A549 (cell line): ENCODE measurements around the gene CITED4. TPM values are rescaled to one million over a fixed set of nuclear protein-coding genes. Genes with fewer than 3 reads are reported as not detected.

Experiments
- ATAC-seq, 2 experiments: fragments of 200-7000 bp in 1 of 2; fragments of >200 bp in 1 of 2; cut with Nextera tagmentation in 1 of 2; cut with Tn5 transposase in 1 of 2; 3 replicates each; pipeline versions ENCODE4 v1.8.0 to v1.9.1; 2018 to 2020; ENCODE audit warnings: mild to moderate bottlenecking in 1 of 2, moderate library complexity in 1 of 2
- CTCF ChIA-PET: fragments of 300-600 bp; sonication (Branson Sonifier 250); formaldehyde crosslinking; extraction: SDS; loops from one replicate; lab custom pipeline; 2021; ENCODE audit warnings: antibody characterized with exemption, inconsistent platforms; lab: Yijun Ruan, JAX
- POLR2A ChIA-PET: fragments of 350-600 bp; formaldehyde crosslinking; extraction: SDS; loops from one replicate; lab custom pipeline; 2021; ENCODE audit warnings: antibody characterized with exemption, inconsistent platforms; lab: Yijun Ruan, JAX
- DNase-seq, 2 experiments: peaks; one replicate each; pipeline versions ENCODE4 v3.0.0 to v3.0.0-alpha.2; 2011 to 2016; ENCODE audit warnings: low read depth in 1 of 2, low spot score in 1 of 2
- FAIRE-seq: peaks from 2 replicates; lab custom pipeline; 2011; peaks lifted over from hg19 to GRCh38; lab: Jason Lieb, UNC
- H3K27ac ChIP-seq, 2 experiments: fragments of >200 bp; sonication (Bioruptor Twin); formaldehyde crosslinking; 3 replicates each; pipeline ENCODE4 v1.5.1; 2016 to 2017
- H3K4me1 ChIP-seq: fragments of >200 bp; sonication (Bioruptor Twin); formaldehyde crosslinking; 3 replicates; pipeline ENCODE4 v1.6.1; 2016
- H3K4me2 ChIP-seq: fragments of >200 bp; sonication (Bioruptor Twin); formaldehyde crosslinking; 3 replicates; pipeline ENCODE4 v1.6.1; 2016
- H3K4me3 ChIP-seq: fragments of >200 bp; sonication (Bioruptor Twin); formaldehyde crosslinking; 3 replicates; pipeline ENCODE4 v1.5.1; 2016
- H3K9me3 ChIP-seq: fragments of >200 bp; sonication (Bioruptor Twin); formaldehyde crosslinking; 3 replicates; pipeline ENCODE4 v1.6.1; 2016
- CEBPB ChIP-seq, 2 experiments: fragments of >200 bp in 1 of 2; sonication (Bioruptor Twin) in 1 of 2; formaldehyde crosslinking in 1 of 2; IDR thresholded peaks; 2 replicates each; pipeline ENCODE4 v1.6.1; 2012 to 2016
- CHD2 ChIP-seq: fragments of 150-350 bp; IDR thresholded peaks from 2 replicates; pipeline ENCODE4 v1.6.1; 2014; ENCODE audit warnings: low read length; ENCODE audit not compliant: partially characterized antibody
- CHD4 ChIP-seq: fragments of 200-600 bp; sonication (generic); IDR thresholded peaks from 2 replicates; pipeline ENCODE4 v1.6.1; 2016; ENCODE audit warnings: antibody characterized with exemption, mild to moderate bottlenecking, borderline replicate concordance
- EHMT2 ChIP-seq: fragments of 200-600 bp; sonication (generic); IDR thresholded peaks from 2 replicates; pipeline ENCODE4 v1.6.1; 2016; ENCODE audit warnings: antibody characterized with exemption, low read depth, mild to moderate bottlenecking, moderate library complexity
- ELK1 ChIP-seq: fragments of 150-350 bp; IDR thresholded peaks from 2 replicates; pipeline ENCODE4 v1.6.1; 2014; ENCODE audit warnings: low read depth, mild to moderate bottlenecking, low read length
- ESRRA ChIP-seq: fragments of 150-350 bp; IDR thresholded peaks from 2 replicates; pipeline ENCODE4 v1.6.1; 2014; ENCODE audit warnings: mild to moderate bottlenecking, low read length, borderline replicate concordance
- FOSB ChIP-seq: fragments of 250-450 bp; sonication (Bioruptor Pico); IDR thresholded peaks from 2 replicates; pipeline ENCODE4 v1.5.0; 2020; ENCODE audit warnings: mild to moderate bottlenecking, moderate library complexity
- FOSL2 ChIP-seq, 2 experiments: fragments of 450-650 bp in 1 of 2; fragments of >200 bp in 1 of 2; sonication (Bioruptor Twin) in 1 of 2; formaldehyde crosslinking; IDR thresholded peaks; 2 replicates each; pipeline versions ENCODE4 v1.5.0 to v1.6.1; 2016 to 2020; ENCODE audit warnings: mild to moderate bottlenecking in 1 of 2, moderate library complexity in 1 of 2
- GATA3 ChIP-seq: IDR thresholded peaks from 2 replicates; pipeline ENCODE4 v1.6.1; 2012; ENCODE audit warnings: borderline replicate concordance
- HDAC2 ChIP-seq: fragments of 200-600 bp; sonication (generic); IDR thresholded peaks from 2 replicates; pipeline ENCODE4 v1.6.1; 2016
- HOXB5 ChIP-seq: fragments of 250-450 bp; sonication (Bioruptor Pico); IDR thresholded peaks from 2 replicates; pipeline ENCODE4 v1.5.0; 2020; ENCODE audit warnings: mild to moderate bottlenecking, moderate library complexity
- JUN ChIP-seq, 2 experiments: fragments of >200 bp; sonication (Bioruptor Twin); formaldehyde crosslinking; IDR thresholded peaks; 2 replicates in 1 of 2; 3 replicates in 1 of 2; pipeline ENCODE4 v1.6.1; 2016 to 2017
- JUNB ChIP-seq: fragments of >200 bp; sonication (Bioruptor Twin); formaldehyde crosslinking; IDR thresholded peaks from 2 replicates; pipeline ENCODE4 v1.6.1; 2016
- KDM5A ChIP-seq: fragments of 200-600 bp; sonication (generic); IDR thresholded peaks from 2 replicates; pipeline ENCODE4 v1.6.1; 2016; ENCODE audit warnings: antibody characterized with exemption, mild to moderate bottlenecking
- MAFK ChIP-seq: fragments of 450-650 bp; IDR thresholded peaks from 2 replicates; pipeline ENCODE4 v1.6.1; 2014; ENCODE audit not compliant: partially characterized antibody
- MAX ChIP-seq: IDR thresholded peaks from 2 replicates; pipeline ENCODE4 v1.6.1; 2012
- NFE2L2 ChIP-seq: fragments of 150-350 bp; conservative IDR thresholded peaks from 2 replicates; pipeline ENCODE4 v1.6.1; 2014; ENCODE audit warnings: low read length
- PBX3 ChIP-seq: IDR thresholded peaks from 2 replicates; pipeline ENCODE4 v1.6.1; 2012
- POLR2A ChIP-seq: IDR thresholded peaks from 2 replicates; pipeline ENCODE4 v1.6.1; 2012; ENCODE audit warnings: mild to moderate bottlenecking, low read length
- POLR2AphosphoS2 ChIP-seq: conservative IDR thresholded peaks from 2 replicates; pipeline ENCODE4 v1.6.1; 2012; ENCODE audit warnings: low read length, improper control_type of control experiment, inconsistent platforms
- RAD21 ChIP-seq, 2 experiments: fragments of >200 bp in 1 of 2; sonication (Bioruptor Twin) in 1 of 2; formaldehyde crosslinking in 1 of 2; IDR thresholded peaks in 1 of 2; conservative IDR thresholded peaks in 1 of 2; 2 replicates in 1 of 2; 3 replicates in 1 of 2; pipeline ENCODE4 v1.6.1; 2012 to 2018; ENCODE audit warnings: inconsistent platforms in 1 of 2
- RARB ChIP-seq: fragments of 250-450 bp; sonication (Bioruptor Pico); IDR thresholded peaks from 2 replicates; pipeline ENCODE4 v1.8.0; 2021; ENCODE audit warnings: mild to moderate bottlenecking, moderate library complexity
- REST ChIP-seq: fragments of 200-600 bp; sonication (generic); IDR thresholded peaks from 2 replicates; pipeline ENCODE4 v1.6.1; 2016; ENCODE audit warnings: antibody characterized with exemption, mild to moderate bottlenecking, moderate library complexity
- TFCP2L1 ChIP-seq: fragments of 250-450 bp; sonication (Bioruptor Pico); IDR thresholded peaks from 2 replicates; pipeline ENCODE4 v1.5.0; 2021; ENCODE audit warnings: mild to moderate bottlenecking
- TP53 ChIP-seq: fragments of 250-450 bp; sonication (Bioruptor Pico); IDR thresholded peaks from 2 replicates; pipeline ENCODE4 v1.5.0; 2021; ENCODE audit warnings: mild to moderate bottlenecking, moderate library complexity
- ZC3H11A ChIP-seq: fragments of 450-650 bp; IDR thresholded peaks from 2 replicates; pipeline ENCODE4 v1.6.1; 2014; ENCODE audit warnings: antibody characterized with exemption, mild to moderate bottlenecking
- ZFP36 ChIP-seq: fragments of 450-650 bp; IDR thresholded peaks from 2 replicates; pipeline ENCODE4 v1.6.1; 2014; ENCODE audit warnings: borderline replicate concordance; ENCODE audit not compliant: partially characterized antibody
- ZSCAN20 ChIP-seq: fragments of 250-450 bp; sonication (Bioruptor Pico); IDR thresholded peaks from 2 replicates; pipeline ENCODE4 v1.8.0; 2022; ENCODE audit warnings: mild to moderate bottlenecking, moderate library complexity
- WGBS: methylation state at CpG from one replicate; pipeline ENCODE4 v1.1.6; 2017; ENCODE audit errors: missing lambda C conversion rate; 5-methylcytosine and 5-hydroxymethylcytosine counted together
- polyA plus RNA-seq, 4 experiments: library from polyadenylated mRNA; depleted of rRNA in 3 of 4; stranded (reverse); fragments of >200 nt; fragmentation: RNase III in 1 of 4; extraction: RNeasy Plus Mini Kit Qiagen cat#74134 plus additional on column Dnase treatment in 1 of 4; gene quantifications; 2 replicates in 3 of 4; 3 replicates in 1 of 4; pipeline ENCODE4 v1.2.3, GENCODE V29; 2011 to 2017
- TF ChIP-seq, protein P1 (sequence below): fragments of 450-650 bp; IDR thresholded peaks from 2 replicates; pipeline ENCODE4 v1.6.1; 2014; ENCODE audit warnings: antibody characterized with exemption

Gene CITED4
- polyA plus RNA-seq, 2 of the 4 experiments (the other 2 are of a cell fraction) = 7.1 to 32.2 TPM

DNA sequence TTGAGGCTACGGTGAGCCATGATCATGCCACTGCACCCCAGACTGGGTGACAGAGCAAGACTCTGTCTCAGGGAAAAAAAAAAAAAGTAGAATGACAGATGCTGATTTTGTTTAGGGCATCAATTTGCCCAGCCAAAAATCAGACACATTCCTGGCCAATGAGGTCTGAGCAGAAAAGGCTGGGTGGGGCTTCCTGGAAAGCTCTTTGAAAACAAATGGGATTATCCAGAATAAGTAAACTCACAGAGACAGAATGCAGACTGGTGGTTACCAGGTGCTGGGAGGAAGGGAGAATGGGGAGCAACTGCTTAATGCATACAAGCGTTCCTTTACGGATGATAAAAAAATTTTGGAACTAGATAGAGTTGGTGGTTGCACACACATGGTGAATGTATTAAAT, 10.1 kb upstream of the CITED4 start (continued):
- TF ChIP-seq PBX3 = no peak

DNA sequence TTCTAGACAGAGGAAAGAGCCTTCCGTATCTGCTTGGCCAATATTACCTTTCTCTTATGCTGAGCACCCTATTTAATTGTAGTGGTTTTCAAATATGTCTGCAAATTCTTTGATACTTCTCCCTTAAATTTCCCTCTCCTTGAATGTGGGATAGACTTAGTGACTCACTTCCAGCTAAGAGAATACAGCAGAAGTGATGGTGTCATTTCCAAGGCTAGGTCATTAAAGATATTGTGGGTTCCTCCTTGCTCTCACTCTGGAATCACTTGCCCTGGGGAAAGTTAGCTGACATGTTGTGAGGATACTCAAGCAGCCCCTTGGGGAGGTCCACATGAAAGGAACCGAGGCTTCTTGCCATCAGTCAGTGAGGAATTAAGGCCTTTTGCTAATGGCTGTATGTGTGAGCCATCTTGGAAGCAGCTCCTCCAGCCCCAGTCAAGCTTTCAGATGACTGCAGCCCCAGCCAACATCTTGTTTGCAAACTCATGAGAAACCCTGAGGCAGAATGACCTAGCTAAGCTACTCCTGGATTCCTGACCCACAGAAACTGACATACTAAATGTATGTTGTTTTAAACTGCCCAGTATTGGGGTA, 8.1 kb upstream of the CITED4 start:
- ChIA-PET POLR2A (no interaction called here), CTCF (interaction anchor here (1.2 to 22.4 kb wide), 2 partner anchors 75 to 134 kb away, joined by 3 to 602 read pairs; no protein-coding TSS in a partner anchor)
- FAIRE-seq (no peak), DNase-seq (no peak), ATAC-seq (no peak)
- no peak for TF ChIP-seq TP53 (CRISPR knock-in tag)
- no peak for TF ChIP-seq FOSB (CRISPR knock-in tag)
- no peak for TF ChIP-seq HDAC2
- no peak for TF ChIP-seq ZC3H11A
- no peak for TF ChIP-seq HOXB5 (CRISPR knock-in tag)
- no peak for TF ChIP-seq CHD2
- TF ChIP-seq ESRRA = no peak
- TF ChIP-seq ELK1 = no peak
- TF ChIP-seq CHD4 = no peak
- no peak for TF ChIP-seq TFCP2L1 (CRISPR knock-in tag)
- TF ChIP-seq MAFK = no peak
- H3K4me3 ChIP-seq = no peak overlapping the region
- H3K27ac ChIP-seq = peak overlapping the region; percentile 87 to 93; a peak in 4 of 6 replicates
- no peak overlapping the region for H3K4me2 ChIP-seq
- peaks cover 7% of the 10 kb centered on the region; the same call in 1 of the 3 replicates for H3K9me3 ChIP-seq
- 77% methylated on average over 2 of the region's 2 CpGs for WGBS
- H3K4me1 ChIP-seq = peaks cover 54% of the 10 kb centered on the region

DNA sequence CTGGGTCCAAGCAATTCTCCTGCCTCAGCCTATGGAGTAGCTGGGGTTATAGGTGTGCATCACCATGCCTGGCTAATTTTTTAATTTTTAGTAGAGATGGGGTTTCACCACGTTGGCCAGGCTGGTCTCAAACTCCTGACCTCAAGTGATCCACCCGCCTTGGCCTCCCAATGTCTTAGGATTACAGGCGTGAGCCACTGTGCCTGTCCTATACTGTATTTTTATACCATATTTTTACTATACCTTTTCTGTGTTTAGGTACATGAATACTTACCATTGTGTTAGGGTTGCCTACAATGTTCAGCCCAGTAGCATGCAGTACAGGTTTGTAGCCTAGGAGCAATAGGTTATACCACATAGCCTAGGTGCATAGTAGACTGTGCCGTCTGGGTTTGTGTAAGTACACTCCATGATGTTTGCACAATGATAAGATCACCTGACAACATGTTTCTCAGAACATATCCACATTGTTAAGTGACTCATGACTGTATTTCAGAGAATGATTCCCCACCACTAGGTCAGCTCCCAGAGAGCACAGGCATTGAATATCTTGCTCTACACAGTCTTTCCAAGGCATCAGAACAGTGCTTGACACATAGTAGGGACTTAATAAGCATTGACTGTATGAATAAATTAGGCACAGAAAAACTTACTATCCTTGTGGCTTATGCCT, 6.0 kb upstream of the CITED4 start:
- ChIA-PET POLR2A (interaction anchor here (1.0 kb wide), 1 partner anchor 10 kb away, joined by 3 read pairs; no protein-coding TSS in a partner anchor), CTCF (interaction anchor here (2.9 to 22.4 kb wide), 2 partner anchors 19 to 77 kb away, joined by 8 to 602 read pairs; no protein-coding TSS in a partner anchor)
- WGBS = 56% methylated on average over 4 of the region's 4 CpGs
- Histone ChIP-seq H3K4me1 (peaks cover 60% of the 10 kb centered on the region), H3K4me2 (peak overlapping the region; percentile 50), H3K4me3 (no peak overlapping the region), H3K27ac (peak overlapping the region; percentile 87 to 93), H3K9me3 (peaks cover 7% of the 10 kb centered on the region; the same call in 1 of the 3 replicates)
- no peak for FAIRE-seq
- TF ChIP-seq ZSCAN20 (no peak), RARB (CRISPR knock-in tag) (no peak), POLR2AphosphoS2 (no peak), JUNB (peak; percentile 28; the same call in 1 of the 2 replicates), NFE2L2 (no peak), JUN (IDR thresholded peaks at IDR 0.05) (no peak), RAD21 (conservative IDR thresholded peaks at IDR 0.05 in 1 of 2, IDR thresholded peaks at IDR 0.05 in 1 of 2) (peak in 1 of 2 experiments; percentile 1; a peak in 1 of 5 replicates), EHMT2 (no peak), TP53 (CRISPR knock-in tag) (no peak), ESRRA (no peak), ZFP36 (no peak), TFCP2L1 (CRISPR knock-in tag) (no peak), MAX (0 out of 2 replicates have a peak, but pooled peaks have one; percentile 38), POLR2A (no peak), GATA3 (peak; percentile 72), FOSL2 (IDR thresholded peaks at IDR 0.05) (no peak), FOSL2 (CRISPR knock-in tag; IDR thresholded peaks at IDR 0.05) (peak; percentile 86), KDM5A (no peak), CEBPB (IDR thresholded peaks at IDR 0.05) (peak; percentile 55 to 65; a peak in 2 of 4 replicates), REST (no peak)
- TF ChIP-seq, protein P1, sequence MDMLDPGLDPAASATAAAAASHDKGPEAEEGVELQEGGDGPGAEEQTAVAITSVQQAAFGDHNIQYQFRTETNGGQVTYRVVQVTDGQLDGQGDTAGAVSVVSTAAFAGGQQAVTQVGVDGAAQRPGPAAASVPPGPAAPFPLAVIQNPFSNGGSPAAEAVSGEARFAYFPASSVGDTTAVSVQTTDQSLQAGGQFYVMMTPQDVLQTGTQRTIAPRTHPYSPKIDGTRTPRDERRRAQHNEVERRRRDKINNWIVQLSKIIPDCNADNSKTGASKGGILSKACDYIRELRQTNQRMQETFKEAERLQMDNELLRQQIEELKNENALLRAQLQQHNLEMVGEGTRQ = peak; percentile 54
- peak; percentile 80 to 90 for ATAC-seq
- DNase-seq = peak; percentile 52 to 77
